Astrocyte of the hippocampus (primary cell): Measurements from ENCODE around the gene YBX3.
"Not testable (repeated sequence)": the region's sequence is repeated elsewhere in the genome, so short reads cannot be mapped to it uniquely, and the experiment has no call there.

Experiments
- DNase-seq: peaks from one replicate; pipeline ENCODE4 v3.0.0; 2011; ENCODE audit warnings: low read depth, low spot score

Gene YBX3

DNA sequence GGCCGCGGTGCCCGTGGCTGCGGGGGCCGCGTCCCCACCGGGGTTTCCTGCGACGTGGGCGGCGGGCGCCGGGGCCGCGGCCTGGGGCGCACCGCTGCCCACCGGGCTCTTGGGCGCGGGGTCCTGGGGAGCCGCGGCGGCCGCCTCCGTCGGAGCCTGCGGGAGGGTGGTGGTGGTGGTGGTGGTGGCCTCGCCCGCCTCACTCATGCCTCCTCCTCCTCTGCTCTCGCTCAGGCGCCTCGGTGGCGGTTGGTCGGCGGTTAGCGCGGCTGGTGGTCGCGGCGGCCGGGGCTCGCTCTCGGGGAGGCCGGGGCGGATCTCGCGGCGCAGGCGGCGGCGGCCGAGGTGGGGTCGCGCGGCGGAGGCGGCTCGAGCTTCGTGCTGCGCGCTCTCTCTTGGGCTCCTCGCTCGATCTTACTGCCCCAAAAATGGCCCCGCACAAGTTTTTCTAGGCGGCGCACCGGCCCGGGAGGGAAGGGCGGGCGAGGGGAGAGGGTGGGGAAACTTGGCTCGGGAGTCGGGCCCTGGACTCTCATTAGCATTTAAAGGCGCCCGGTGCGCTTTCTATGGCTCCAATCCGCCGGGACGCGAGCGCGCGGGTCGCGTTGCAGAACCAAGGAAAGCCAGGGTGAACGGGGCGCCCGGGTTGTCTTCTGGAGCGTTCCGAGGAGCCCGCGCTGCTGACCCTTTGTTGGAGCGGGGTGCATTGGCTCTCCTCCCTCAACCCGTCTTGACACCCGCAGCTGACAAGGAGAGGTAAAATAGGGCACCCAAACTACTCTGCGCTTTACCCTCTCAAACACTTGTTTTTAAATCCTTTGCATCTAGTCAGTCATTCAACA is at the start of gene YBX3:
TSS of gene YBX3 (minus strand) at position 419 of the 842 bp plus-strand sequence. CDS start at position 207, 212 bp downstream.
- DNase-seq = peak; percentile 89

DNA sequence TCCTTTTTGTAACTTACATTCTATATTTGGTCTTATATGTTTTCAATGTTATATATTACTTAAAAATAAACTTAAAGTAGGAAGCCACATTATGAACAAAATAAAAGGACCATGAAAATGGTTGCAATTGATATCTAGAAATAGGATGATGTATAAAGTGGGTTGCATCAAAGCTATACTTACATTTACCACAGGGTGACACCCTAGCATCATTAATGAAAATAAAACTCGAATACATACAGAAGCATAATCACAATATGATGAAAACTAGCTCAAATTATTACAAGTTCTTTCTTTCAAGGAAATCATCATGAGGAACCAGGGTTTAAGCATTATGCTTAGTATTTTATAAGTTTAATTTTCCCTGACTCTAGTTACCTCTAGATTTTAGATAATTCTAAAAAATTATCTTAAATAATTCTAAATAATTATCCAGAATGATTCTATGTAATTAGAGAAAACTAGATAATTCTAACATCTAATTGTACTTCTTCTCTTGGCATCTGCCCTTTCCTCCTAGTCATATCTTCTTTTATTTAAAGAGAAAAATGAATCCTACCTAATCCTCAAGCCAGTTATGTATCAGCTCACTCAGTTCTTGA is 48.1 kb upstream of the YBX3 start:
- peak; percentile 56 for DNase-seq

DNA sequence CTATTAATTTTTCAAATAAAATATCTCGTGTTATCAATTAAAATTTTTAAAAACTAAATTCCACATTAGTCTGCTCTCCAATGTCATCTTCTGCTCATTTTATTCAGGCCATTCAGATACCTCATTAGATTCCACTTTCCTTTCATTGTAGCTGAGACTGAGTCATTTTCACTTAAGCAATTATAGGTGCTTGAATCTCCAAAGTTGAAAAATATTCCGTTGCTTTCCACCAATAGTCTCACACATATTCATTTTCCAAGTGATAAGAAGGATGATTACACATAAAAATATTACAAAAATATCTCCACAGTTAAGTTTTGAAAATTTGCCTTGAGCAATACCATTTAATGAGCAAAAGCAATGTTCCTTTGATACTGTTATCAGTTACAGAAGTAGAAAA is 36.5 kb upstream of the YBX3 start:
- DNase-seq = no peak

GRCh38 chr12:10756194-10756593 is 33.1 kb upstream of the YBX3 start:
- no peak for DNase-seq

GRCh38 chr12:10753059-10753458 is 29.9 kb upstream of the YBX3 start:
- peak; percentile 63 for DNase-seq

GRCh38 chr12:10750385-10750727 is 27.2 kb upstream of the YBX3 start:
- DNase-seq = no peak

DNA sequence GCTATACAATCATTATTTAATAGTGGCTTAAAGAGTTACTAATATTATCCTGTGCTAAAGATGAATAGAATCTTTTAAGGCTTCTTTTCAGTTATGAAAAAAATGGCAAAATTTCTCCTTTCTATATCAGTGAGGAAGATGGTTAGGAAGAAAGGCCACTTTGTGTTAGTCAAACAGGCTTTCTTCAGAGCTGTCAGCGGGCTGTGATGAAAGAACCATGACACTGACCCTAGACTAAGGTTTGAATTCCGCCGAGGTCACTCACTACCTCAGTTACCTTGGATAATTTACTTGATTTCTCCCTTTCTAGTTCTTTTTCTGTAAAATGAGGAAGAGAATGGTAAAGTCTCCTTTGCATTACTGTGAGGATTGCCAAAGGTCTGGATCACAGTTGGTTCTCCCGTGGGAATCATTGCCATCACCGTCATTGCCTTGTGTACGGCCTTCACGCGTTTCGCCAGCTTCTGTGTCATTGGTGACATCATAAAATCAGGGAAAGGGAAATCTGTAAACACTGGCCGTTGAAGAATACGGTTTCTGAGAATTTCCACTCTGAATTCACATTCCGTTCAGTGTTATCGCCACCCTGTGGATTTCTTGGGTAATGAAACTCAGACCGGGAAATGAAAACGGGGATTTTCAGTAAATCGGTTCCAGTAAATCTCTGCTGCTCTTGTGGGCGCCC is 26.7 kb upstream of the YBX3 start:
- peak; percentile 94 for DNase-seq

GRCh38 chr12:10747730-10748129 is 24.6 kb upstream of the YBX3 start:
- DNase-seq = no peak

- not testable (repeated sequence) for DNase-seq
Observed at GRCh38 chr12:10743420-10743819, 20.3 kb upstream of the YBX3 start.

GRCh38 chr12:10741845-10742244 is 18.7 kb upstream of the YBX3 start:
- DNase-seq = no peak

- no peak for DNase-seq
Observed at GRCh38 chr12:10740182-10740581, 17.1 kb upstream of the YBX3 start.

DNA sequence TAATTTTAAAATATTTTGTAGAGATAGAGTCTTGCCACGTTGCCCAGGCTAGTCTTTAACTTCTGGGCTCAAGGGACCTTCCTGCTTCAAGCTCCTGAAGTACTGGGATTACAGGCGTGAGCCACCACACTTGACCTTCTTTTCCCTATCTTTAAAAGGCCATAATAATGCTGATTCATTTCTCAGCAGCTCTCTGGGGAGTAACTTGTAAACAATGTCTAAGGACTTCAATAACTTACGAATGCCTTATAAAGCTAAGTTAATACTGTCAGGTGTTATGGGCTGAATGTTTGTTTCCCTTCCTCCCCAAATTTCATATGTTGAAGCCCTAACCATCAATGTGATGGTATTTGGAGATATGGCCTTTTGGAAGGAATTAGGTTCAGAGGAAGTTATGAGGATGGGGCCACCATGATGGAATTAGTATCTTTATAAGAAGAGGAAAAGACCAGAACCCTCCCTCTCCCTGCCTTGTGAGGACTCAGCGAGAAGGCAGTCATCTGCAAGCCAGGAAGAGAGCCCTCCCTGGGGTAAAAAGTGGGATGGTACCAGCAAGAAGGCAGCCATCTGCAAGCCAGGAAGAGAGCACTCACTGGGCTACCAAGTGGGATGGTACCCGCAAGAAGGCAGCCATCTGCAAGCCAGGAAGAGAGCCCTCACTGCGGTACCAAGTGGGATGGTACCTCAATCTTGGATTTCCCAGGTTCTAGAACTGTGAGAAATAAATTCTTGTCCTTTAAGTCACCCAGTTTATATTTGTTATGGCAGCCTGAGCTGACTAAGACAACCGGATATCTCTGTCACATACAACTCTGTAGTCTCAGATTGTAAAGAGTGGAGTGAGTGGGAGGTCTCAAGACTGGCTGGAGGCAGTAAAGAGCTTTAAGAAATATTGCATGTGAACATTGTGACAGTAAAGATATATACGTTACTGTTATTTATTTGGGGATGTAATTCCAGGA is 16.3 kb upstream of the YBX3 start:
- DNase-seq = no peak

DNA sequence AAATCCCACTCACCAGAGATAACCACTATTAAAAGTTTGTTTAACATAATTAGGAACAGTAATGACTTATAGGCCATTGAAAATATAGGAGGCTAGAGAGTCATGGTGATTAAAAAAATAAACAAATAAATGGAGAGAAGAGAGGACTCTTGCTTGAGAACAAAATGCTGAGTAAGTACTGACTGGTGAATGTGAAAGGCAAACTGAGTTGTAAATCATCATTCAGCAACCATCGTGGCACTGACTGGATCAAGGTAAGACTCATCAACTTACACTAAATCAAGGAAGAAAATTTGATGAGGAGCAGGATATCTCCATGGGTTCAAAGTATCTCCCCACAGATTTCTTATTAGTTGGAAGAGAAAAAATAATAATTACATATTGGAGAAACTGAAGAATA is 14.1 kb upstream of the YBX3 start:
- DNase-seq = no peak

DNA sequence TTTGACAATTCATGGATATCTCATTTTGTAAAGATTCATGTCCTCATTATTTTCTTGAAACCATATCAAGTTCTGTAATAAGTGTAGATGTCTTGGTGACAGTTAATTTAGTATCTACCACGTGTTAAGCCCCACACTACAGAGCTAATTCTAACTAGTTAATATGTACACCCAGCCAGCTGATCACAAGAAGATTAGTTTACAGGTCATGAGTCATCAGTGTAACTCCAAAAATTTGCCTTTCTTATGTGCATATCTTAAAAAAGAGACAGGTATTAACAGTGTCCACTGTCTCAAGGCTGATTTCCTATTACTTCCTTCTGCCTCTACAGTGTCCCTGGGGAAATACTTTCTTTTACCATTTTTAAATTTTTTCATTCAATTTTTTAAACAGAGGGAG is 13.3 kb upstream of the YBX3 start:
- no peak for DNase-seq

GRCh38 chr12:10735428-10735827 is 12.3 kb upstream of the YBX3 start:
- DNase-seq = no peak

- peak; percentile 6 for DNase-seq
Observed at GRCh38 chr12:10732549-10732948, 9.4 kb upstream of the YBX3 start.

DNA sequence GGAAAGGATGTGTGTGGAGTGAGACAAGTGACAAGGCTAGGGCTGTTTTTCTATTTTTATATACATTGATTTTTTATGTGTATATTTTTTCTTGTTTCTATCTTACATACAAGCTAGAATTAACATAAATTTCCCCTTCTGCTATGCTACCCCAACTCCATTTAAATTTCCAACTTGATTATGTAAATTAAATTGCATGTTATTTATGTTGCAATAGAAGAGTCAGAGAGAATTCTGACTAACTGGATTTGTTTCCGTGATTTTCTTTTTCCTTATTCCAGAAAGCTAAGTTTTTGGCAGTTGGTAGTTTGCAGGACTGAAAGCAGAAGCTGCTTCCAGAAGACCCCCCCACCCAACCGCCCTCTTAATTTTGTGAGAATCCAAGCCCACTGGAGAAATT is 8.9 kb upstream of the YBX3 start:
- no peak for DNase-seq

DNA sequence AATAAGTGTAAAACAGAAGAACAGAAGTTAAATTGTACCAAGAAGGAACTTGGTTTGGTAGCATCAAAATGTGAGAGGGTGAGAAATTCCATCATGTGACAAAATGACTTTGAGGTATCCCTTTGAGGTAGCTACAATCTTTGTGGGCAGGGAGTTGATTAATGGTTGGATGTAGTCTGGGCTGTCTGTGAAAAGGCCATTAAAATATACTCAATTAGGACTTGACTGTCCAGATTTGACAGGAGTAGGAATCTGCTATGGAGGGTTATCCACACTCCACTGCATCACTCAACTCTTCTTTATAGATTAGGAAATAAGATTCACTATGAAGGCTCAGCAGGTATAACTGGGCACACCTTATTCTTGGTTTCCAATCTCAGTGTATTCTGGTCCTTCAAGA is 7.4 kb upstream of the YBX3 start:
- no peak for DNase-seq

- no peak for DNase-seq
Observed at GRCh38 chr12:10728091-10728490, 5.0 kb upstream of the YBX3 start.

DNA sequence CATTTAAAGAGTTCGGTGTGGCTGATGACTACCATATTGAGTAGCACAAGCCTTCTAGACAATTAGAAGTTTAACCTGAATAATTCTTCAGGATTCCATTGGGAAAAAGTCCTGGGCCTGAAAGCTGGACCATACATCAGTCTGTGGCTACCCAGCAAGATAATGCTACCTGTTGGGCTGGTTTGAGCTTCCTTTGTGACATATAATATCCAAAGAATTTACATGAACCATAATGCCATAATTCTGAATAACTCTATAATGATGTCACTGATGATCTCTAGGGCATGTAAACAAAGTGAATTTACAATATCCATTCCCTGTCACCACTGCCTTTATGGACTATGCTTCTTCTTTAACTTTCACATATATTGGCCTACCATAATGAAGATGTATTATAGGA is 3.8 kb upstream of the YBX3 start:
- DNase-seq = no peak

DNA sequence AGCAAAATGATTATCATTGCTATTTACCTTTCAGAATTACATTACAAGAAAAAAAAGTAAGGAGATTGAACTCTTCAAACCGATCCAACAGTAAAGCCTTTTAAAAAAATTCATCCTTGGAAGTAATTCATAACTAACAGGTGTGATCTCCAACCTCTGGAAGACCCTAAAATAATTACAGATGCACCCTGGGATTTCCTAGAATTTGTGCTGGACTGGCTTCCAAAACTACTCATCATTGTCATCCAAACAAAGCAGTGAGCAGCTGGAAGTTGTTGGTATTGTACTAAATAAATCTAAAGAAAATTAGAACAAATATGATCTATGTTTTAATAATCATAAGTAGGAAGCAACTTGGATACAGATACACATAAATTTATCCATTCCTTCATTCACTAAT is 1.9 kb upstream of the YBX3 start:
- no peak for DNase-seq

GRCh38 chr12:10722502-10722904 is 620 bp downstream of the YBX3 start:
- DNase-seq = peak; percentile 81
